ENCODE results near the gene A2ML1. TPM values are rescaled to one million over a fixed set of nuclear protein-coding genes. Genes with fewer than 3 reads are reported as not detected.
"Not testable (repeated sequence)": the region's sequence is repeated elsewhere in the genome, so short reads cannot be mapped to it uniquely, and the experiment has no call there.

A2ML1 gene
- total RNA-seq, 1 donor from 2014 or later, result not detected

DNA sequence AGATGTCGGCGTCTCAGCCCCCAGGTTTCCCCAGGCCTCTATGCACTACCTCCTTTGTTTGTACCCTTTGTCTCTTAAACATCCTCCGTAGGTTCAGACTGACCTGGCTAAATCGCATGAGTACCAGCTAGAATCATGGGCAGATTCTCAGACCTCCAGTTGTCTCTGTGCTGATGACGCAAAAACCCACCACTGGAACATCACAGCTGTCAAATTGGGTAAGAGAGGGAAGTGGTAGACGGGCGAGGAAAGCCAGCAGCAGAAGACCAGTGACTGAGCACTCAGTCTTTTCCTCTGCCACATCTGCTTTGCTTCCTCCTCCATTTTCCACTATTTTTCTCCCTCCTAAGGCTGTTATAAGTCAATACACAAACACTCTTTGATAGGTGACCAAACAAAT is 29.7 kb downstream of the A2ML1 start:
- no peak for DNase-seq (ENCODE audit: low read depth in 2 of 2)

DNA sequence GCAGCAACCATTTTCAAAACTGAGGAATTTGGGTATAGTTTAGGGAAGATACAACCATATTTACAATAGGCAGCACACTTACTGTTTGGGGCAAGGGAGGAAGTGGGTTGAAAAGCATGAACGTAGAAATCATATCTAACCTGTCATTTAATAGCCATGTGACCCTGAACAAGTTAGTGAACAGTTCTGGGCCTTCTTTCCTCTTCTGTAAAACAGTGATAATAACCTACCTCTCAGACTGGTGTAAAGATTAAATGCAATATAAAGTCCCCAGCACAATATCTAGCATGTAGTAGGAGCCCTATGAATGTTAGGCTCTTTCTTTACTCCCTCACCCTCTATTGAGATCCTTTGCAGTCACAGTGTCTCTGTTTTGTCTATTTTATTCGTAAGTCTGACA is 33.5 kb downstream of the A2ML1 start:
- DNase-seq (ENCODE audit: low read depth in 2 of 2), result no peak

DNA sequence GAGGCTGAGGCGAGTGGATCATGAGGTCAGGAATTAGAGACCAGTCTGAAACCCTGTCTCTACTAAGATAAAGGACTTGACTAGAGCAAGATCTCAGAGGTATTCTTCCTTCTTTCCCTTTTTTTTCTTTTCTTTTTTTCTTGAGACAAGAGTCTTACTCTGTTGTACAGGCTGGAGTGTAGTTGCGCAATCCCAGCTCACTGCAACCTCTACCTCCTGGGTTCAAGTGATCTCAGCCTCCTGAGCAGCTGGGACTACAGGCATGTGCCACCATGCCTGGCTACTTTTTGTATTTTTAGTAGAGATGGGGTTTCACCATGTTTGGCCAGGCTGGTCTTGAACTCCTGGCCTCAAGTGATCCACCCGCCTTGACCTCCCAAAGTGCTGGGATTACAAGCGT is 37.0 kb downstream of the A2ML1 start:
- DNase-seq (ENCODE audit: low read depth in 2 of 2), result not testable (repeated sequence)

DNA sequence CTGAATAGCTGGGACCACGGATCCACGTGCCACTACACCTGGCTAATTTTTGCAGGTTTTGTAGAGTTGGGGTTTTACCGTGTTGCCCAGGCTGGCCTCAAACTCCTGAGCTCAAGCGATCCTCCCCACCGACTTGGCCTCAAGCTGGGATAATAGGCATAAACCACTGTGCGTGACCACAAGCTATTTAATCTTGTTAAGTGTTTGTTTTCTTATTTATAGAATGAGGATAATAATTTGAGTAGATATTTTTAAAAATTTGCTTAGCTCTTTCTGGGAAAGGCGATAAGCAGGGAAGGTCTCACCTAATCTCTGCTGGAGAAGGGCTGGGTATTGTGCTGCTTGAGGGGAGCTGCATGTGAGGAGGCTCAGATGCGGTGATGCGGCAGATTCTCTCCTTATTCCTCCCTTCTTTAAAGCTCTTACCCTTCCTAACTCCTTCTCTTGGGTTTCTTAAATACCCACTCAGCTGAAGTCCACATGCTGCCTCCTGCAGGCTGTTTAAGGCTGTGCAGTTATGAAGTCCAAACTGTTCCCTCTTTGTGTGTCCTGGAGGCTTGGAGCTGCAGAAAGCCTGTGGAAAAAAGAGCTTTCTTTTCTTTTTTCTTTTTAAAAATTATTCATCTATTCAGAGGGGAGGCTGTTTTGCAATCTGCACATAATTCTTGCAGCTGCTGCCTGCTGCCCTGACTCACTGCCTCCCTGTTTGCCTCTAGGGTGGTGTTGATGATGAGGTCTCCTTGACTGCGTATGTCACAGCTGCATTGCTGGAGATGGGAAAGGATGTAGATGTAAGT is 37.9 kb downstream of the A2ML1 start:
- DNase-seq (ENCODE audit: low read depth in 2 of 2), result peak; percentile 28 to 57

DNA sequence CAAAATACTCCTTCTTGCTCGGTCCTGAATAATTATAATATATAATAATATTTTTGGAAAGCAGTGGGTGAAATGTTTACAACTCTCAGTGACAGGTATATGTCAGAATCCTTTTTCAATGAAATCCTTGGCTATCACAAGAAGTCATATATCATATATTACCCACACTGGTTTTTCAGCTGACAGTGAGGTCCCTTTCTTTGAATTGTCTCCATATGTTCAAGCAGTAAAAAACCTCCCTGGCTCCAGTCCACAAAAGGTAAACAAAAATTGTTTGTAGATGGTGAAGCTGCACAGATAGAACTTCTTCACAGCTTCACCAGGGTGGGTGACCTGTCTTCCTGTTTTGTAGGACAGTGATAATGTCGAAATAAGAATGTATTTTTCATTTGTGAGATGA is 44.0 kb downstream of the A2ML1 start:
- DNase-seq (ENCODE audit: low read depth in 2 of 2), result no peak

DNA sequence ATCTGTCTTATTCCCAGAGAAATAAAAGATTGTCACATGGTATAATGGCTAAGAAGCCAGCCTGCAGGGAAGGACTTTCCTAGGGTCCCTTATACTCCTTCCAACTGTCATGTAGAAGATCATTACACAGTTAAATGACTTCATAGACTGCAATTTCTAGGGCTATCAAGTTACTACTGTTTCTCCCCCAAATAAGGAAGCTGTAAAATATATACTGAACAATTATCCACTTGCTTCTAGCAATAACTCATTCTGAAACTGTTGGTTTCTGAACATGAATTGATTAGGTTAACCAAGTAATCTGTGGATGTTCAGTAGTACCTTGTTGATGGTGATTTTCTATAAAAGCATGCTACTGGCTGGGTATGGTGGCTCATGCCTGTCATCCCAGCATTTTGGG is 44.6 kb downstream of the A2ML1 start:
- no peak for DNase-seq (ENCODE audit: low read depth in 2 of 2)

DNA sequence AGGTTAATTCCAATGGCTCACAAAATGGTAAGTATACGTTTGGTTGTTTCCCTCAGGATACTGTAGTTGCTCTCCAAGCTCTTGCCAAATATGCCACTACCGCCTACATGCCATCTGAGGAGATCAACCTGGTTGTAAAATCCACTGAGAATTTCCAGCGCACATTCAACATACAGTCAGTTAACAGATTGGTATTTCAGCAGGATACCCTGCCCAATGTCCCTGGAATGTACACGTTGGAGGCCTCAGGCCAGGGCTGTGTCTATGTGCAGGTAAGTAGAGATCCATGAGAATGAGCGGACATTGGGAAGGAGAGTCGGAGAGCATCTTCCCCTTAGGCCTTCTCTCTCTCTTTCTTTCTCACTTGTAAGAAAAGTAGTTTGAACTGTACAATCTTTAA is 45.4 kb downstream of the A2ML1 start:
- no peak for DNase-seq (ENCODE audit: low read depth in 2 of 2)

DNA sequence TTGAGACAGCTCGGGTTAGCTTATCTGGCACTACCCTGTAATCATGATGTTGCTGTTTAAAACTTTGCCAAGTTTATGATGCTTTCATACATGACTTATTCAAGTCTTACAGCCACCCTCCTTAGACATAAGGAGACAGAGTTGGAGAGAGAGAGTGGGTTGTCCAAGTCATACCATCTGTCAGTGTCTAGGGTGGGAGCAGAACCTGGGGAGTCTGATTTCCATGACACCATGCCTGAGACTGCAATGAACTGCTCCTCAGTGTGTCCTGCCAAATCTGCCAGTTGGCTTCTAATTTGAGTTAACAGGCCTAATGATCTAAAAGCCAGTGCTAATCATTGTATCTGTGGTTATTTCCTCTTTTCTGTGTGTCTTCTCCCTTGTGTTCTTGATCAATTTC is 48.2 kb downstream of the A2ML1 start:
- no peak for DNase-seq (ENCODE audit: low read depth in 2 of 2)

DNA sequence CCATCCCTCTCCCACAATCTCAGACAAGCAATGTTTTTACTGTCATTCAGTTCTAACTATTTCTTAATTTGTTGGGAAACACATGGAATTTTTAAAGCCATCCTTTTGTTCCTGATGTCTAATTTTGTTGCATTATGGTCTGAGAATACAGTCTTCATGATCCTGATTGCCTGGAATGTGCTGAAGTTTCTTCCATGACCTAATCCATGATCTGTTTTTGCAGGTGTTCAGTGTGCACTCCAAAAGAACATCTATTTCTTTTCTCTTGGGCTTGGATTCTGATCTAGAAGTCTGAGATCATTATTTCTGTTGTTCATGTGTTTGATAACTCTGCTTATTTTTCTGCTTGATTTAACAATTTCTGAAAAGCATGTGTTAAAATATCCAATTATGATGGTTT is 48.6 kb downstream of the A2ML1 start:
- no peak for DNase-seq (ENCODE audit: low read depth in 2 of 2)

DNA sequence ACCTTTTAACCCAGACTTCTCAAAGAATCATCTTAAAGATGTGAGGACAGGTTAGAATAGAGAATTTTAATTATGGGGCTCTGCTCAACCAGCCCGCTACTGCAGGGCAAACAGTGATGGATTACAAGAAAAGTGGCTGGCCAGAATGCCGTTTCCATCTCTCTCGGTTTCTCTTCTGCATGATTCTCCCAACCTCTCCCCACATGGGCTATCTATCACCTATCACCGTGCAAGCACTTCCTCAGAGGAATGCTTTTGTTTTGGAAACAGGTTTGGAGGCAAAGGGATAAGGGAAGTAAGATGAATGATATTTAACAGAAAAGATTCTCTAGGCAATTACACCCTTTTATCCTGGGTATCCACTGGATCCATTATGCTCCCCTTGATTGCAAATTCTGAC is 54.5 kb downstream of the A2ML1 start:
- no peak for DNase-seq (ENCODE audit: low read depth in 2 of 2)

DNA sequence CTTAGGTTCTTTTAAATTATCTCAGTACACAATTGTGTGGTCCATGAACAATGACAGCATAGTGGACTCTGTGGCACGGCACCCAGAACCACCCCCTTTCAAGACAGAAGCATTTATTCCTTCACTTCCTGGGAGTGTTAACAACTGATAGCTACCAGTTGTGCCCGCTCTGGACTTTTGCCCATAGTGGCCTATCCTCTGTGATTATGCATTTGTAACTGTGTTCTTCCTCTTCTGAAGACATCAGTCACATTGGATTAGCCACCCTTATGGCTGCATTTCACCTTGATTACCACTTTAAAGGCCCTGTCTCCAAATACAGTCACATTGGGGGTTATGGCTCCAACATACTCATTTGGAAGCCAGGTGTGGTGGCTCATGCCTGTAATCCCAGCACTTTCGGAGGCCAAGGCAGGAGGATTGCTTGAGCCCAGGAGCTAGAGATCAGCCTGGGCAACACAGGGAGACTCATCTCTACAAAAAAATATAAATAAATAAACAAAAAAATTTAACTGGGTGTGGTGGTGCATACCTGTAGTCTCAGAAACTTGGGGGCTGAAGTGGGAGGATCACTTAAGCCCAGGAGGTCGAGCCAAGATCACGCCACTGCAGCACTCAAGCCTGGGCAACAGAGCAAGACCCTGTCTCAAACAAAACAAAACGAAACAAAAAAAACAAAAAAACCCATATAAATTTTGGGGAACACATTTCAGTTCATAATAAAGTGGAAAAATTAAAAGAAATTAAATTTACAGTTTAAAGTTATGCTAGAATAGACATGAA is 64.3 kb downstream of the A2ML1 start:
- no peak for DNase-seq (ENCODE audit: low read depth in 2 of 2)

DNA sequence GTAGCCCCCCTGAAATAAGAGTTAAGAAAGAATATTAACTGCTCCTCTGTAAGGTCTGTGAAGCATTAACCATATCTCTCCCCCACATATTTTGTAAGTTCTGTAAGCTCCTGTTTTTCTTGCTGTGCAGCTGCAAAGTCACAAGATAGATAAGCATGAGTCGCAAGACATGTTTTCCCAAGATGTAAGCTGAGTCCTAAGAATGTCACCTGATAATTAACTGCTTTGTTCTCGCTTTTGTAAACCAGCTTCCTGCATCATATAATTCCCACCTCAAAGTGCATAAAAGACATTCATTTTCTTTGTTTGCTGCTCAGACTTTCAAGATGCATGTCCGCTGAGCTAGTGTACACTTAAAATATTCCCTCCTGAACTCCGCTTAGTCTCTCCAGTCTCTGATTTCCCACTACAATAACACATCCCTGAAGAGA is 64.9 kb downstream of the A2ML1 start:
- no peak for DNase-seq (ENCODE audit: low read depth in 2 of 2)

DNA sequence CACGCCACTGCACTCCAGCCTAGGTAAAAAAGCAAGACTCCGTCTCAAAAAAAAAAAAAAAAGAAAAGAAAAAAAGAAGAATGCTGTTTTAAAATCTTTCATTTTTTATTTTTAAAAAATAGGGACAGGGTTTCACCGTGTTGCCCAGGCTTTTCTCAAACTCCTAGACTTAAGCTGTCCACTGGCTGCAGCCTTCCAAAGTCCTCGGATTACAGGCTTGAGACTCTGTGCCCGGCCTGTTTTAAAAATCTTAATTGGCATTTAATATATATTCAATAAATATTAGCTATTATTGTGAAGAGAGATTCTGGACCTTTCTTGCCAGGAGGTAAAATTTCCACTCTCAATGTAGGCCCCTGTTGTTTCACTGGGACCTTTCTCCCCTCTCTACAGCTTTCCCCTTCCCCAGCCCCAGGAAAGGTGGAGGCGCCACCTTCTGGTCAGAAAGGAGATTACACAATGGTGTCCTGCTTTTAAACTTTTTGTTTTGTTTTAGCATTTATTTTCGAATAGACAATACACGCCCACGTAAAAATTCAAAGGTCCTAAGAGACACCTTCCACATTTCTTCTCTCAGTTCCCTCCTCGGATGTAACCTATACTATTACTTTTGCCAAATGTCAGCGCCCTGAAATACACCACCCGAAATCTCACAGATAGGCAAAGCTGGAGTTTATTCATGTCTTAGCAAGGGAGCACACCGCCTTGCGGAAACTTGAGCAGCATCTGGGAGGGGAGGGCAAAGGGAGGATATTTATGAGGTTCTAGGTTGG is 68.1 kb downstream of the A2ML1 start:
- peak in 1 of 2 donors; percentile 42 for DNase-seq (ENCODE audit: low read depth in 2 of 2)

DNA sequence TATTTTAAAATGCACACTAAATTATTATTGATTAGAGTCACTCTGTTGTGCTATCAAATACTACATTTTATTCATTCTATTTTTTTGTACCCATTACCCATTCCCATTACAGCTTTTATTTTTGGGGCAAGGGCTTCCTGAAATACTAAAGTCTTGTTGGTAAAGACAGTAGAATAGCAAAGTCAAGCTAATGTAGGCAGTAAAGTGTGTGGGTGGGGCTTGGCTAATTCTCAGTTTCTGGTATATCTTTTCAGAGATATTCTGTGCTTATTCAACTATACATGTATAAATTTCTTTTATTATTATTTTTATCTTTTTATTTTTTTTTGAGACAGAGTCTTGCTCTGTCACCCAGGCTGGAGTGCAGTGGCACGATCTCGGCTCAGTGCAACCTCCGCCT is 69.6 kb downstream of the A2ML1 start:
- DNase-seq (ENCODE audit: low read depth in 2 of 2), result no peak

DNA sequence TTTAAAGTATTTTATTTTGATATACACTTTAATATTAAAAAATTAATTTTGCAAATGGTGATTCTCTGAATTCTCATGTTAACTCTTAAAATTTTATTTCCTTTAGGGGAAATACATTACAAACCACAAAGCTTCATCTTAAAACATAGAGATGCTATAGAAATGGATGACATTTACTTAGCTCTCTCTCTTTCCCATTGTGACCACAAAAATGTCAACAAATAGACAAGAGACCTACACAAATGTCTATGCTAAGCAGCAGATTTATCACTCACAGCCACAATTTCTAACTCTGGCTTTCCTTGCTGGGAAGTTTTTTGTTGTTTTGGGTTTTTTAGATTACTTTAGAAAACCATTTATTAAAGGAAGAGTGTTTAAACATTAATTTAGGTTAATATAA is 72.0 kb downstream of the A2ML1 start:
- no peak for DNase-seq (ENCODE audit: low read depth in 2 of 2)

DNA sequence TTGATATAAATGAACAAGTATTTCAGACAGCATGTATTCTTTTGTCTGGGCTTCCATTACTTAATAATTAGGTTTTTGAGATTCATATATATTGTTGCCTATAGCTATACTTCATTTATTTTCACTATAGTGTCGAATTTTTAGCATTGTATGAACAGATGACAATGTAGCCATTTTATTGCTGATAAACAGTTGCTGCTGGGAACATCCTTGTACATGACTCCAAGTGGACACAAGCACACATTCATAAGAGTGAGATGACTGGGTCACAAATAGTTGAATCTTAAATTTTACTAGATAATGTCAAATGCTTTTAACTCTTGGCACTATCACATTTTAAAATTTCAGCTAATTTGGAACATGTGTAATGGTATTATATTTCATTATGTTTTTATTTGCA is 72.6 kb downstream of the A2ML1 start:
- DNase-seq (ENCODE audit: low read depth in 2 of 2), result no peak

DNA sequence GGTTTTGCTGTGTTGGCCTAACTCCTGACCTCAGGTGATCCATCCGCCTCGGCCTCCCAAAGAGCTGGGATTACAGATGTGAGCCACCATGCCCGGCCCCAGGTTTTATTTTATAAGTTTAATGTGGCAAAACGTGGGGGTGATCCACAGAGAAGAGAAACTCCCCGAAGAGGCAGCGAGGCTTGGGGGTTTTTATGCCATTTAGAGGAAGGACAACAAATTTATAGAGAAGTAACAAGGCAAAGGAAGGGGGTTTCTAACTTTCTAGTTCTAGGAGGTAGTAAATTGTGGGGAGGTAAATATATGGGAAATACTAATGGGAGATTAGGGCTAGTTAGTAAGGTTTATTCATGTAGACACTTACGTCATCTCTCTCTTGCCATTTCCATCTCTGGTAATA is 74.7 kb downstream of the A2ML1 start:
- no peak for DNase-seq (ENCODE audit: low read depth in 2 of 2)

DNA sequence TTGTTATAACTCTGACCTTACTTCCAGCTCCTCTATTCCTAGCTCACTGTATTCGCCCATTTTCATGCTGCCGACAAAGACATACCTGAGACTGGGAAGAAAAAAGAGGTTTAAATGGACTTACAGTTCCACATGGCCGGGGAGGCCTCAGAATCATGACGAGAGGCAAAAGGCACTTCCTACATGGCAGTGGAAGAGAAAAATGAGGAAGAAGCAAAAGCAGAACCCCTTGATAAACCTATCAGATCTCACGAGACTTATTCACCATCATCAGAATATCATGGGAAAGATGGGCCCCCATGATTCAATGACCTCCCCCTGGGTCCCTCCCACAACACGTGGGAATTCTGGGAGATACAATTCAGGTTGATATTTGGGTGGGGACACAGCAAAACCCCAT is 77.4 kb downstream of the A2ML1 start:
- DNase-seq (ENCODE audit: low read depth in 2 of 2), result no peak

DNA sequence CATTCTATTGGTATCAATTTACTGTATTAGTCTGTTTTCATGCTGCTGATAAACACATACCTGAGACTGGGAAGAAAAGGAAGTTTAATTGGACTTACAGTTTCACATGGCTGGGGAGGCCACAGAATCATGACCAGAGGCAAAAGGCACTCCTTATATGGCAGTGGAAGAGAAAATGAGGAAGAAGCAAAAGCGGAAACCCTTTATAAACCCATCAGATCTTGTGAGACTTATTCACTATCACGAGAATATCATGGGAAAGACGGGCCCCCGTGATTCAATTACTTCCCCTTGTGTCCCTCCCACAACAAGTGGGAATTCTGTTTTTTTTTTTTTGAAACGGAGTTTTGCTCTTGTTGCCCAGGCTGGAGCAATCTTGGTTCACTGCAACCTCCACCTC is 80.3 kb downstream of the A2ML1 start:
- not testable (repeated sequence) for DNase-seq (ENCODE audit: low read depth in 2 of 2)

DNA sequence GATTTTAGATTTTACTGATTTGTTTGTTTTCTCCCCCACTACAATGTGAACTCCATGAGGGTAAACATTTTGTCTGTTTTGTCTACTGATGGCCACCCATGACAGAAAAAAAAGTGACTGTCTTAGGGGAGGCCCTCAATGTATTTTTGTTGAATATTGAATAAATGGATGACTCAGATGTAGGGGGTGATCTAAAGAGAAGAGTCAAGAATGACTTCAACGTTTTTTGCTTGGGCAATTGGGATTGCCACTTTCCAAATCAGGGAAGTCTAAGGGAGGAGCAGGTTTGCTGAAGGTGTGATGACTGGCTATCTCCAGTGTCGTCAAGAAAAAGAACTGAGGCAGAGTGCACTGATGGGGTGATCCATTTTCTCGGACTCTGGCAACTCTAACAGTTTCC is 81.2 kb downstream of the A2ML1 start:
- DNase-seq (ENCODE audit: low read depth in 2 of 2), result no peak

DNA sequence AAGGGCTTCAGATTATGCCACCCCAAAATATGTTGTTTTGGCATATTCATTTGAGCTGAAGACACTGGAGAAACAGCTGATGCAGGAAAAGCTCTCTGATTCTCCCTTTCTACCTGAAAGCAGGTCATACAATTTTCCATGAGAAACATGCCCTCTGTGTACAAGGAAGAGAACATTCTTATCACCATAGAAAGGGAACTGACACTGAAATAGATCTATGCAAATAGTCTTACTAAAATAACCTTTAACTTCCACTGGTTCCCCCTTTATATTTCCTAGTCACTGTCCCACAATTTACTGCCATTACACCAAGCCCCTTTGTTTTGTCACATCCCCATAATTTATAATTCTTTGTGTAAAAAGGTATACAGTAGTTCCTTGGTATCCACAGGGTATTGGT is 82.2 kb downstream of the A2ML1 start:
- no peak for DNase-seq (ENCODE audit: low read depth in 2 of 2)

DNA sequence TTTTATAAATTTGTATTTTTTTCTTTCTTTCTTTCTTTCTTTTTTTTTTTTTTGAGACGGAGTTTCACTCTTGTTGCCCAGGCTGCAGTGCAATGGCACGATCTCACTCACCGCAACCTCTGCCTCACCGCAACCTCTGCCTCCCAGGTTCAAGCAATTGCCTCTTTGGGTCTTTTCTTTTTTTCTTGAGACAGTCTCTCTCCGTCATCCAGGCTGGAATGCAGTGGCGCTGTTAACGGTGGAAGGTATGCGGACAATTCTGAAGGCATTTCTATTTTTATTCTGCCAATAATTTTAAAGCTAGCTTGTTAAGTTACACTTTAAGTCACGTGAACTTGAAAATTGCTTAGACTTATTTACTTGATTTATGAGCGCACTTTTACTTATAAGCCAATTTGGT is 83.1 kb downstream of the A2ML1 start:
- DNase-seq (ENCODE audit: low read depth in 2 of 2), result no peak
